K562 (cell line): ENCODE measurements around the gene HYOU1. TPM values are rescaled to one million over a fixed set of nuclear protein-coding genes. Genes with fewer than 3 reads are reported as not detected.

Source experiments
- ARID2 ChIP-seq: fragments of 450-650 bp; IDR thresholded peaks from 2 replicates; pipeline ENCODE4 v1.6.1; 2017; ENCODE audit warnings: antibody characterized with exemption, mild to moderate bottlenecking
- CLOCK ChIP-seq: fragments of 250-450 bp; sonication (Bioruptor Pico); IDR thresholded peaks from 2 replicates; pipeline ENCODE4 v1.4.0; 2020; ENCODE audit warnings: mild to moderate bottlenecking, moderate library complexity, borderline replicate concordance
- CREM ChIP-seq: IDR thresholded peaks from 2 replicates; pipeline ENCODE4 v1.6.1; 2014; ENCODE audit warnings: antibody characterized with exemption, low read depth
- GATAD2A ChIP-seq: fragments of 450-650 bp; IDR thresholded peaks from 2 replicates; pipeline ENCODE4 v1.6.1; 2017
- GATAD2B ChIP-seq: fragments of 450-650 bp; IDR thresholded peaks from 2 replicates; pipeline ENCODE4 v1.6.1; 2017; ENCODE audit warnings: mild to moderate bottlenecking, borderline replicate concordance
- GTF2F1 ChIP-seq: IDR thresholded peaks from 2 replicates; pipeline ENCODE4 v1.6.1; 2011; ENCODE audit warnings: low read depth, low read length, improper control_type of control experiment
- HNRNPH1 ChIP-seq: fragments of 200-400 bp; formaldehyde crosslinking; optimal IDR thresholded peaks from 2 replicates; pipeline ENCODE3; 2017; ENCODE audit warnings: low read depth, mild to moderate bottlenecking, low read length, moderate library complexity
- KHSRP ChIP-seq: fragments of 450-650 bp; IDR thresholded peaks from 2 replicates; pipeline ENCODE4 v1.6.1; 2017
- MLLT1 ChIP-seq, 2 experiments: fragments of 450-650 bp; IDR thresholded peaks; 2 replicates each; pipeline ENCODE4 v1.6.1; 2016
- PRDM10 ChIP-seq: fragments of 450-650 bp; IDR thresholded peaks from 2 replicates; pipeline ENCODE4 v1.6.1; 2018; ENCODE audit not compliant: partially characterized antibody
- RFX7 ChIP-seq: fragments of 250-450 bp; sonication (Bioruptor Pico); IDR thresholded peaks from 2 replicates; pipeline ENCODE4 v1.5.1; 2021; ENCODE audit warnings: mild to moderate bottlenecking
- SMAD3 ChIP-seq: fragments of 450-650 bp; formaldehyde crosslinking; conservative IDR thresholded peaks from 2 replicates; pipeline ENCODE4 v1.4.0; 2020; ENCODE audit warnings: mild to moderate bottlenecking
- SPI1 ChIP-seq: IDR thresholded peaks from 2 replicates; pipeline ENCODE4 v1.6.1; 2011; ENCODE audit warnings: low read depth, low read length, control low read depth, borderline replicate concordance
- ZC3H4 ChIP-seq: sonication (generic); formaldehyde crosslinking; IDR thresholded peaks from 2 replicates; pipeline ENCODE4 v1.9.0; 2021; ENCODE audit warnings: missing genetic modification reagents, borderline replicate concordance
- ZMIZ1 ChIP-seq, 2 experiments: fragments of 150-350 bp in 1 of 2; IDR thresholded peaks; 2 replicates each; pipeline ENCODE4 v1.6.1; 2012 to 2016; ENCODE audit warnings: low read depth in 2 of 2, low read length in 2 of 2, mild to moderate bottlenecking in 1 of 2, moderate library complexity in 1 of 2
- ZNF347 ChIP-seq: fragments of 450-650 bp; formaldehyde crosslinking; IDR thresholded peaks from 2 replicates; pipeline ENCODE4 v1.4.0; 2020; ENCODE audit warnings: low read depth, mild to moderate bottlenecking, moderate library complexity
- ZNF507 ChIP-seq: conservative IDR thresholded peaks from 2 replicates; pipeline ENCODE4 v1.6.1; 2017; ENCODE audit warnings: missing genetic modification characterization, missing compliant biosample characterization
- polyA plus RNA-seq, 8 experiments: library from polyadenylated mRNA; depleted of rRNA in 4 of 8; stranded (reverse) in 5 of 8; unstranded in 3 of 8; fragments of >200 nt; fragmentation: Nextera tagmentation in 2 of 8; fragmentation: Illumina TruSeq in 1 of 8; extraction: Ambion mirVana in 2 of 8; extraction: Trizol in 1 of 8; gene quantifications; 2 replicates each; pipeline versions ENCODE4 v1.2.1 to v1.2.3, GENCODE V29; 2011 to 2014; ENCODE audit warnings: inconsistent platforms in 1 of 8, missing spikeins in 1 of 8
- total RNA-seq, 7 experiments: library from RNA; depleted of rRNA in 6 of 7; stranded (reverse); fragments of >200 nt in 6 of 7; fragmentation: Illumina TruSeq in 2 of 7; extraction: Trizol in 2 of 7; gene quantifications; 2 replicates each; pipeline versions ENCODE4 v1.2.1 to v1.2.3, GENCODE V29; 2011 to 2021; ENCODE audit warnings: low replicate concordance in 1 of 7

HYOU1 gene
- total and polyA plus RNA-seq, 9 of the 15 experiments (the other 6 are each of a cell fraction or from before 2014, with no cell fraction given): 19.5 to 197 (median 128) TPM

- TF ChIP-seq ZMIZ1 (IDR thresholded peaks at IDR 0.05; ENCODE audit: low read depth in 2 of 2, low read length in 2 of 2) (peak in 1 of 2 experiments; percentile 37; a peak in 1 of 4 replicates), MLLT1 (IDR thresholded peaks at IDR 0.05) (peak in 1 of 2 experiments; percentile 37; a peak in 1 of 4 replicates), CLOCK (no peak), CREM (peak; percentile 88), GTF2F1 (0 out of 2 replicates have a peak, but pooled peaks have one; percentile 70), HNRNPH1 (no peak), SMAD3 (CRISPR knock-in tag) (peak; percentile 80), KHSRP (no peak), ZNF347 (no peak), RFX7 (no peak), ZC3H4 (CRISPR knock-in tag) (no peak), GATAD2A (no peak), ARID2 (no peak), GATAD2B (no peak; the same call in 1 of the 2 replicates), PRDM10 (peak; percentile 79), SPI1 (peak; percentile 65; the same call in 1 of the 2 replicates), ZNF507 (tag) (no peak)
Observed at GRCh38 chr11:119101759-119102423, 44.9 kb upstream of the HYOU1 start, which contains the start of gene DPAGT1 (continued).
